Stomach (tissue), 9 donors: Measurements from ENCODE around the gene PIM3. TPM values are rescaled to one million over a fixed set of nuclear protein-coding genes. Genes with fewer than 3 reads are reported as not detected.
A peak's percentile ranks its signal among the peaks of the same experiment; 100 is the strongest.

ENCODE experiments used
- DNase-seq, 2 donors: peaks; one replicate each; pipeline versions ENCODE4 v3.0.0 to v3.0.0-alpha.2; 2013 to 2019
- H3K27ac ChIP-seq, 5 donors: fragments of 200-600 bp in 4 of 5; sonication (generic) in 4 of 5; one replicate each; pipeline ENCODE4 v1.5.1; 2013 to 2019; ENCODE audit warnings: mild to moderate bottlenecking in 1 of 5, moderate library complexity in 1 of 5
- H3K27me3 ChIP-seq, 3 donors: fragments of 200-600 bp; sonication (generic); one replicate each; pipeline ENCODE4 v1.5.1; 2017 to 2019; ENCODE audit warnings: mixed run types in 1 of 3
- H3K36me3 ChIP-seq, 4 donors: fragments of 200-600 bp; sonication (generic); 1 replicate in 3 of 4; 2 replicates in 1 of 4; pipeline ENCODE4 v1.5.1; 2016 to 2019
- H3K4me1 ChIP-seq, 4 donors: fragments of 200-600 bp; sonication (generic); one replicate each; pipeline ENCODE4 v1.5.1; 2016 to 2019
- H3K4me3 ChIP-seq, 4 donors: fragments of 200-600 bp; sonication (generic) in 3 of 4; one replicate each; pipeline ENCODE4 v1.5.1; 2016 to 2019; ENCODE audit warnings: mild to moderate bottlenecking in 1 of 4
- H3K9me3 ChIP-seq, 4 donors: fragments of 200-600 bp; sonication (generic); one replicate each; pipeline ENCODE4 v1.5.1; 2016 to 2019
- EP300 ChIP-seq: sonication (generic); formaldehyde crosslinking; IDR thresholded peaks from one replicate; pipeline ENCODE4 v1.6.1; 2017; ENCODE audit warnings: antibody characterized with exemption
- POLR2A ChIP-seq, 4 donors: fragments of 450-650 bp; IDR thresholded peaks; one replicate each; pipeline ENCODE4 v1.6.1; 2016; ENCODE audit warnings: antibody characterized with exemption in 4 of 4, control low read depth in 2 of 4, mild to moderate bottlenecking in 1 of 4, moderate library complexity in 1 of 4
- POLR2AphosphoS5 ChIP-seq, 3 donors: sonication (generic); formaldehyde crosslinking; IDR thresholded peaks; one replicate each; pipeline ENCODE4 v1.6.1; 2016; ENCODE audit warnings: antibody characterized with exemption in 3 of 3
- WGBS, 5 donors: extraction: QIAGEN DNeasy Blood & Tissue Kit in 3 of 5; methylation state at CpG; one replicate each; pipeline versions ENCODE4 v1.1.5 to v1.1.7; 2013 to 2018; 5-methylcytosine and 5-hydroxymethylcytosine counted together
- intact Hi-C: fragments of 100-400 bp; cut with DNase I; formaldehyde crosslinking; loops from one replicate; pipeline ENCODE4 v1.15.1; 2023; ENCODE audit warnings: low total_unique reads
- polyA plus RNA-seq, 3 donors: library from polyadenylated mRNA; stranded (reverse); fragments of 200-250 nt; gene quantifications; one replicate each; pipeline ENCODE4 v1.2.3, GENCODE V29; 2013
- total RNA-seq, 5 donors: library from RNA; depleted of rRNA; stranded (reverse); fragments of >200 nt; gene quantifications; one replicate each; pipeline versions ENCODE4 v1.1.0 to v1.2.3, GENCODE V29; 2014 to 2016
- TF ChIP-seq, protein P1 (sequence below), 7 experiments: fragments of 450-650 bp in 4 of 7; fragments of 200-600 bp in 3 of 7; sonication (generic) in 3 of 7; IDR thresholded peaks; one replicate each; pipeline ENCODE4 v1.5.1; 2016 to 2019; ENCODE audit warnings: antibody characterized with exemption in 7 of 7, control low read depth in 2 of 7, mild to moderate bottlenecking in 1 of 7
- donor health status: healthy with polysubstance abuse.
- donor health status: Bipolar disorder and iron deficiency.
- donor health status: healthy.

The PIM3 gene
- total and polyA plus RNA-seq, 8 donors: 51.9 to 802 (median 84.6) TPM

- Histone ChIP-seq H3K4me1 (peaks cover 6 to 15% (median 14%) of the 10 kb centered on the region in 4 donors), H3K9me3 (no peaks in the 10 kb centered on the region), H3K36me3 (peaks cover 23 to 69% (median 64%) of the 10 kb centered on the region in 4 donors), H3K27ac (no peak overlapping the region), H3K27me3 (no peaks in the 10 kb centered on the region), H3K4me3 (no peak overlapping the region)
- WGBS, 5 donors: 95 to 98% (median 96%) methylated on average over 11 to 14 of the region's 14 CpGs
- intact Hi-C loops: no loop called here
- TF ChIP-seq, protein P1, sequence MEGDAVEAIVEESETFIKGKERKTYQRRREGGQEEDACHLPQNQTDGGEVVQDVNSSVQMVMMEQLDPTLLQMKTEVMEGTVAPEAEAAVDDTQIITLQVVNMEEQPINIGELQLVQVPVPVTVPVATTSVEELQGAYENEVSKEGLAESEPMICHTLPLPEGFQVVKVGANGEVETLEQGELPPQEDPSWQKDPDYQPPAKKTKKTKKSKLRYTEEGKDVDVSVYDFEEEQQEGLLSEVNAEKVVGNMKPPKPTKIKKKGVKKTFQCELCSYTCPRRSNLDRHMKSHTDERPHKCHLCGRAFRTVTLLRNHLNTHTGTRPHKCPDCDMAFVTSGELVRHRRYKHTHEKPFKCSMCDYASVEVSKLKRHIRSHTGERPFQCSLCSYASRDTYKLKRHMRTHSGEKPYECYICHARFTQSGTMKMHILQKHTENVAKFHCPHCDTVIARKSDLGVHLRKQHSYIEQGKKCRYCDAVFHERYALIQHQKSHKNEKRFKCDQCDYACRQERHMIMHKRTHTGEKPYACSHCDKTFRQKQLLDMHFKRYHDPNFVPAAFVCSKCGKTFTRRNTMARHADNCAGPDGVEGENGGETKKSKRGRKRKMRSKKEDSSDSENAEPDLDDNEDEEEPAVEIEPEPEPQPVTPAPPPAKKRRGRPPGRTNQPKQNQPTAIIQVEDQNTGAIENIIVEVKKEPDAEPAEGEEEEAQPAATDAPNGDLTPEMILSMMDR (IDR thresholded peaks at IDR 0.05): no peak
- TF ChIP-seq POLR2A (IDR thresholded peaks at IDR 0.05): no peak
- TF ChIP-seq POLR2AphosphoS5 (IDR thresholded peaks at IDR 0.05): no peak
- no peak for TF ChIP-seq EP300
- DNase-seq: no peak
These were observed 47.1 kb upstream of the PIM3 start for GRCh38 chr22:49913446-49913845.

DNA sequence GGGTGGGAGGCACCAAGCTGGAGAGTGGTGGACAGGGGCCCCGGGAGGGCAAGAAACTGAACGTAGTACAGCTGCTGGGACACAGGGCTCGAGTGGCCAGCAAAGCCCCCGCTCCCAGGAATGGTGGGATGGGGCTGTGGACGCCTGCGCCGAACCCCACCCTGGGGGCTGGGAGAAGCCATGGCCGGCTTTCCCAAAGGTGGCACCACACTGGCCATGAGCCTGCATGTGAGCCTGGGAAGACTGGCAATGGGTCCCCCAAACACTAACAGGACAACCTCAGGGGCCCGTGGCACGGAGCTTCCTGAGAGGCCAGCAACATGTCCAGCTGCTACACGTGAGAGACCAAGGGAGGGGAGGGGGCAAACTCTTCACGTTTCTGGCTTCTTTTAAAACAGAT is 46.3 kb upstream of the PIM3 start:
- Histone ChIP-seq H3K9me3 (no peaks in the 10 kb centered on the region), H3K4me3 (no peak overlapping the region), H3K4me1 (peaks cover 11 to 20% (median 20%) of the 10 kb centered on the region in 4 donors), H3K27me3 (no peaks in the 10 kb centered on the region), H3K27ac (no peak overlapping the region), H3K36me3 (peaks cover 15 to 60% (median 56%) of the 10 kb centered on the region in 4 donors)
- intact Hi-C loops: no loop called here
- DNase-seq: no peak
- TF ChIP-seq EP300 (no peak), POLR2A (IDR thresholded peaks at IDR 0.05) (no peak), POLR2AphosphoS5 (IDR thresholded peaks at IDR 0.05) (no peak)
- TF ChIP-seq, protein P1 (IDR thresholded peaks at IDR 0.05): no peak
- WGBS, 5 donors: 85 to 93% (median 89%) methylated on average over 11 to 12 of the region's 12 CpGs

DNA sequence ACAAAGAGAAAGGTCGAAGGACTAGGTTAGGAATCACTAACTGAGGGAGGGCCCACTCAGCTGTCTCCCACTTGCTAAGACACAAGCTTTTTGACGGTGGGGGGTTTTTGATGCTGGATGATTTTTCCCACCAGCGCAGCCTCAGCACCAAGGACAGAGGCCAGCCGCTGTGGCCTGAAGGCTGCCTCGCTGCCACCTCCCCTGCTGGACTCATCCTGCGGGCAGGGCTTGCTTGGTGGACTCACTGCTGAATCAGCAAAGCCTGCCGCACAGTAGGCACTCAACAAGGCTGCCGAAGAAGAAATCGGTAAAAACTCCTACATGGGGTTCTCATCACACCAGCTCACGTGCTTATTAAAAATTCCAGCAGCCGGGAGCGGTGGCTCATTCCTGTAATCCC is 45.0 kb upstream of the PIM3 start:
- intact Hi-C loops: no loop called here
- Histone ChIP-seq H3K4me3 (no peak overlapping the region), H3K27ac (no peak overlapping the region), H3K27me3 (no peaks in the 10 kb centered on the region), H3K4me1 (peaks cover 17 to 33% (median 32%) of the 10 kb centered on the region in 4 donors), H3K9me3 (no peaks in the 10 kb centered on the region), H3K36me3 (peaks cover 20 to 54% (median 49%) of the 10 kb centered on the region in 4 donors)
- 91 to 97% (median 96%) methylated on average over 11 to 12 of the region's 12 CpGs for WGBS, 5 donors
- TF ChIP-seq EP300: no peak
- TF ChIP-seq, protein P1 (IDR thresholded peaks at IDR 0.05): no peak
- no peak for DNase-seq

GRCh38 chr22:49916831-49917230 is 43.7 kb upstream of the PIM3 start:
- DNase-seq: no peak
- H3K27ac ChIP-seq: peak overlapping the region in 1 of 5 donors; percentile 97

More at GRCh38 chr22:49916831-49917230, 43.7 kb upstream of the PIM3 start:
- Histone ChIP-seq H3K36me3 (peaks cover 20 to 54% (median 49%) of the 10 kb centered on the region in 4 donors), H3K27me3 (no peaks in the 10 kb centered on the region), H3K9me3 (no peaks in the 10 kb centered on the region), H3K4me3 (peak overlapping the region; percentile 79 to 93 (median 88)), H3K4me1 (peaks cover 17 to 33% (median 32%) of the 10 kb centered on the region in 4 donors)
- no peak for TF ChIP-seq EP300
- TF ChIP-seq, protein P1 (IDR thresholded peaks at IDR 0.05): no peak
- TF ChIP-seq POLR2AphosphoS5 (IDR thresholded peaks at IDR 0.05): no peak
- no peak for TF ChIP-seq POLR2A (IDR thresholded peaks at IDR 0.05)
- 86 to 90% (median 87%) methylated on average over 11 of the region's 11 CpGs for WGBS, 5 donors
- intact Hi-C loops: no loop called here
